GM19395 (cell line): ENCODE results near the gene SHROOM4.

Experiments used
- ATAC-seq: cut with Tn5 transposase; IDR thresholded peaks from one replicate; pipeline ENCODE4 v1.9.1; 2021; ENCODE audit warnings: mild to moderate bottlenecking, moderate library complexity; ENCODE audit not compliant: unreplicated experiment

Gene SHROOM4

GRCh38 chrX:50813843-50814661 lies at the start of gene SHROOM4:
SHROOM4 (minus strand) TSS chrX:50814194; CDS start chrX:50814018, 176 bp downstream.
- ATAC-seq: no peak

GRCh38 chrX:50863471-50863870 lies 49.5 kb upstream of the SHROOM4 start:
- ATAC-seq: no peak

- ATAC-seq: no peak
Measured at GRCh38 chrX:50860518-50860917, 46.5 kb upstream of the SHROOM4 start.

DNA sequence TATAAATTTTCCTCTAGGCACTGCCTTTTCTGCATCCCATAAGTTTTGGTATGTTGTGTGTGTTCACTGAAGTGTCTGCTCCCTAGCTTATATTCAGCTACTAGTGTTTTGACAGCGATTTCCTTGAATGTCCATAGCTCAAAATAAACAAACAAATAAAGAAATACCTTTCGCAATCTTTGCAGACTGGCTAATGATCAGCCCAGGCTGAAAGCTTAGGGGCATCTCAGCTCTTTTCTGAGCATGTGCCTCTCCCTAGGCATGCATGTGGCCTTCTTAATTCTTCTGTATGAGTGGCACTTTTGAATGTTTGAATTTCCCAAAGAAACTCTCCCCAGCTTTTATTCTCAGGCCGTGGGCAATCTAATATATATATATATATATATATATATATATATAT lies 44.6 kb upstream of the SHROOM4 start:
- ATAC-seq: no peak

GRCh38 chrX:50853399-50853798 lies 39.4 kb upstream of the SHROOM4 start:
- no peak for ATAC-seq

DNA sequence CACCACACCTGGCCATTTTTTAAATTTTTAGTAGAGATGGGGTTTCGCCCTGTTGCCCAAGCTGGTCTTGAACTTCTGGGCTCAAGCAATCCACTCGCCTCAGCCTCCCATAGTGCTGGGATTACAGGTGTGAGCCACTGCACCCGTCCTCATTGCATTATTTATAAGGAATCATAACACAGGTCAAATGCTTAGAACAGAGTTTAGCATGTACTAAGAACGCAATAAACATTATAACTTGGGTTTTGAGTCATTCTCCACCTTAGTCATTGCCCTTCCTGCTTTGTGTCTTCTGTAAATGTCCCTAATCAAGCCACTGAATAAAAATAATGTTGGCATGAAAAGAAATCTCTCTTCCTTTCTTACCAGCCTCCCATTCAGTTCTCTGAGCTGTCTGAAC lies 38.5 kb upstream of the SHROOM4 start:
- ATAC-seq: no peak

DNA sequence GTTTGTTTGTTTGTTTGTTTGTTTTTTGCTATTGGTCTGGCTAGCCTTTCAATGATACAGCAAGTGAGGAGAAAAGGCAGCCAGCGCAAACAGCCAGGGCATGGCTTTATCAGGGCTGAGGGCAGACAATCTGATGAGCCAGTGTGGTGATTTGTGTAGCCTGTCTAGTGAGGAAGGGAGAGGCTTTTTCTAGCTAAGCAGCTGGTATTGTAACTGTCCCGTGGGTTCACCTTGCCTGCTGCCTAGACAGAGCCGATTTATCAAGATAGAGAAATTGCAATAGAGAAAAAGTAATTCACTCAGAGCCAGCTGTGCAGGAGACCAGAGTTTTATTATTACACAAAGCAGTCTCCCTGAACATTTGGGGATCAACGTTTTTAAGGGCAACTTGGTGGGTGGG lies 28.2 kb upstream of the SHROOM4 start:
- no peak for ATAC-seq

DNA sequence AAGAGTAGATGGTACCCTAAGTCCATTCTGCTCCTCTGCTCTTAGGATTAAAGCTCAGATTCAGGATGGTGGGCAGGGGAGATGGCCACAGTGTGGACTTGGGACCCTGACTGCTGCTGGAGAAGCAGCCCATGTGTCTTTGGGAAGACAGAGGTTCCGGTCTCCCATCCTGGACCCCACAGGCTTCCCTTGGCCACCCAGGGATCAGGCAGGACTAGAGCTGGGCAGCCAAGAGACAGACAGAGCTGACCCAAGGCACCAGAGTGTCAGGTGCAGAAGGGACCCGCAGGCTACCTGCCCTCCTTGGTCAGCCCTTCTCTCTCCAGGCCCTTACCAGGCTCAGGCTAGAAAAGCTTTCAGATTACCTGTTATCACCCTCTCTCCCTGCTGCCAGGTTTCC lies 25.7 kb upstream of the SHROOM4 start:
- ATAC-seq: no peak

DNA sequence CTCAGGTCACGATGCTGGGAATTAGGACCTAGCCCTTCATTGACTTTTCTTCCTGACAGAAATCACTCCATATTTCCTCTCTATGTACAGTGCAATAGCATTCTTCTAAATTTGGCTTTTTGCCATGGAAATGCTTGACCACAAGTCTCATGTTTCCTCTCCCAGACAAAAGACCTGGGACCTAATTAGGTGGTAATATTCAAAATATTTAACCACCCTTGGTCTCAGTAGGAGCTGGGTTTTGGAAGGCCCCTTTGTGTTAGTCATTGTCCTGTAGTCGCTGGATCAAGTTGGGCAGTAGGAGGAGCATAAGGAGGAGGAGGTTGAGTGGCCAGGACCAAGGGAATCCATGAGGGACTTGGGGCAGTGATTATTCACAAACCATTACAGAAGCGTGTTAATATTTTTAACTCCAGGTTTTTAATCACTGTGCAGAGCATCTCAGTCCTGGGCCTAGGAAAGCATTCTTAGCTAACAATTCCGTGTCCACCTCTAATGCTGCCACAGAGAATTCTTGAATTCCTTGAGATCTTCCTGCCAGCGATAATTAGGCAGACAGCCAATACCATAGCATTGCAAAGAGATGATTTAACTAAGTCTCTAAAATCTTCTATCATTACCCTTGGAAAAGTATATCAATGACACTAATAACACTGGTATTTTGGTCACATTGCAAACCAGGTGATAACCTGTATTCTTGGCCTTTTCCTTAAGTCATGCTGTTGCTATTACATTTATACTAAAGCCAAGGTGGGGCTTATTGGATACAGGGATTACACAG lies 25.0 kb upstream of the SHROOM4 start:
- no peak for ATAC-seq

GRCh38 chrX:50827996-50828395 lies 14.0 kb upstream of the SHROOM4 start:
- no peak for ATAC-seq

GRCh38 chrX:50825825-50826224 lies 11.8 kb upstream of the SHROOM4 start:
- no peak for ATAC-seq

DNA sequence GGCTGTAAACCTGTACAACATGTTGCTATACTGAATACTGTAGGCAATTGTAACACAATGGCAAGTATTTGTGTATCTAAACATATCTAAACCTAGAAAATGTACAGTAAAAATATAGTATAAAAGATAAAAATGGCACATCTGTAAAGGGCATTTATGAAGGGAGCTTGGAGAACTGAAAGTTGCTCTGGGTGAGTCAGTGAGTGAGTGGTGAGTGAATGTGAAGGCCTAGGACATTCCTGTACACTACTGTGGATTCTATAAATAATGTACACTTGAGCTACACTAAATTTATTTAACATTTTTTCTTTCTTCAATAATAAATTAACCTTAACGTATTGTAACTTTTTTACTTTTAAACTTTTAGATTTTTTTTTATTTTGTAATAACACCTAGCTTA lies 5.0 kb upstream of the SHROOM4 start:
- no peak for ATAC-seq

DNA sequence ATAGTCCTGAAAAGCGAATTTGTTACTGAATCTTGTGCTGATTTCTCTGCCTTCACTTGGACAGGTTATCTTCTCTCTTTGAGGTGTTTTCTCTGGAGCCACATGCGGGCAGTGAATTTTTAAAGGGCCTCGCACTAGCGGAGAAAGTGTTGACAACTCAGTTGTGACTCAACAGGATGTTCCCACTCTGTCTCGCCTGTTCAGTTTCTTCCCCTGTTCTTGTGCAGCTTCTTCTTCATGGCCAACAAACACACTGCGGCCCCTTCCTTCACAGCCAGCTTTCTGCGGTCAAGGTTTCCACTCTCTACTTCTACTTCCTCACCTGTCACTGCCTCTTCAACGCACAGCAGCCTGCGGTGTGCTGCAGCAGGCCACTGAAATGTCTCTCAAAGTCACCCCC lies 1.1 kb upstream of the SHROOM4 start:
- ATAC-seq: no peak

DNA sequence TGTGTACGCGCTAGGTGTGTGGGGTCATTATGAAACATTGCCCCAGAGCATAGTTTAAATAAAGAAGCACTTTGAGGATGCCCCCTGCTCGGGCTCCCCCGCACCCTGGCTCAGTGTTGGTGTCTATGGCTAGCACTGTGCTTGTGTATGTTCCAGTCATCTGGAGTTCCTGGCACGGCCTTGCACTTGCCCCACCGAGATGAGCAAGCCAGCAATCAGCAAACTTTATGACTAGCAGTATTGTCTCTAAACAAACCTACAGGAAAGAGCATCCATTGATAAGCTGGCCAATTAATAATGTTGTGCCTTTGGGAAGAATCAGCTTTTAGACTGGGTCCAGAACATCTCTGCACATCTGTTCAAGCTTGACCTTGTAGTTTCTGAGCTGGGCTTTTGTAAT lies 707 bp upstream of the SHROOM4 start:
- no peak for ATAC-seq

GRCh38 chrX:50812995-50813842 lies 775 bp downstream of the SHROOM4 start:
- no peak for ATAC-seq

DNA sequence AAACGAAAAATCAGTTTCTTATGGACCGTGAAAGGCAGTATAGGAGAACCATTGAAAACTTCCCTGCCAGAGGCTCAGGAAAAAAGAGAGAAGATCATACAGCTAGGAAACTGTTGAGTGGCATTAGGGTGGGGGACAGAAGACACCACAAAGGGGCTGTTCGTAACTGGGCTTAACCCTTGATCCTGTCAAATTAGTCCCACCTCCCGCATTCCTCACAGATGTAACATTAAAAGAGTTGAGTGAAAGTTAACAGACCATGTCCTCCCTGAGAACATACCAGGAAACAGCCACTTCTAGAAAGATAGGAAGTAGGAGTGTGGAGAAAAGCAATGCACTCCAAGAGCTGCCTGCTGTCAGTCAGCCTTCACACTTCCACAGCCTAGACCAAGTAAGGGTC lies 8.7 kb downstream of the SHROOM4 start:
- no peak for ATAC-seq

DNA sequence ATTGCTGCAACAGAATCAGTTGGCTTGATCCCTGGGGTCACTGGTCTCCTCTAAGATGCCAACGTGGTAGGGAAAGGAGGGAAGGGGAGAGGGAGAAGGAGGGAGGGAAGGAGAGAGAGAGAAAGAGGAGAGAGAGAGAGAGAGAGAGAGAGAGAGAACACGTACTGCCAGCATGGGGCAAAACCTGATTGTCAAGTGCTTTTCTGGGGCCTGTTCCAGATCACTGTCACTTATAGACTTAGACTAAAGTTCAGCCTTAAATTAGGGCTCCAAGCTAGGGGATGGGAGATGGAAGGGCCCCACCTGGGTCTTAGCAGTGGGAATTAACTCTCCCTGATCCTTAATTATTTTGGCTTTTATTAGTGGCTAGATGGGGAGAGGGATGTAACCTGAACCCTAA lies 12.9 kb downstream of the SHROOM4 start:
- no peak for ATAC-seq

DNA sequence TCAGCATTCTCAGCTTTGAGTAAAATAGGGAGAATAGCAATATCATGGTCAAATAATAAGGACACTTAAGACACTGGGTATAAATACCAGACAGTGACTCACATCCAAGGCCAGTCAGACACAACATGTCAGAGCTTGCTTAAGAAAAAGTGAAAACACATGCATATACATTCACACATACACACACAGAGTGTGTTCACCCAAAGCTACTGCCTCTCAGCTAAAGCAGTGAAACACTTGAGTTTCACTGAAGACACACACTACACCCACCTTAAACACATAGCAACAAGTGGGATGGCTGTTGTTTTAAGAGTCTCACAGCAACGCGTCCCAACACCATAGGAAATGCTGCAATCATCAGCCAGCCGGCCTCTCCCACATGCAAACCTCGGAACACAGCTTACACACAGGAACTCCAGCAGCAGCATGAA lies 14.4 kb downstream of the SHROOM4 start:
- ATAC-seq: no peak

DNA sequence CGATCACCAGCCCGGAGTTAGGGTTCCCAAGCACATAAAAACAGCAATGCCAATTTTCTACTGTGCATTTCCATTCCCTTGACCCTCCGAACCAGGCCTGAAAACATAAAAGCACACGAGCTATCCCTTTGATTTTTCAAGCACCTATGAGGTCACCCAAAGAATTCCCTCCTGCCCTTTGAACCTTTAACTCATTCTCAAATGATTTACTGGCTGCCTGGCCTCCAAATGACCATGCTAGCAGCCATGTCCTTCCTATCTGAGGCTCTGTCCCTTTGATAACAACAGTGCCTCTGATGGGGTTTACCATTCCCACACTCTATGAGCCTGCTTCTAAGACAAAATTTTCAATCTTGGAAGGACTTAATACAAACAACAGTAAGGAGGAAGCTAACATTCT lies 15.2 kb downstream of the SHROOM4 start:
- no peak for ATAC-seq

- no peak for ATAC-seq
Measured at GRCh38 chrX:50787099-50787498, 26.9 kb downstream of the SHROOM4 start.

- ATAC-seq: no peak
Measured at GRCh38 chrX:50780144-50780543, 33.9 kb downstream of the SHROOM4 start.
